HepG2 (cell line): ENCODE results near the gene CCT3. TPM values are rescaled to one million over a fixed set of nuclear protein-coding genes. Genes with fewer than 3 reads are reported as not detected.

Source experiments
- ATAC-seq: fragments of 200-7000 bp; cut with Tn5 transposase; 3 replicates; pipeline ENCODE4 v1.9.1; 2020; ENCODE audit warnings: mild to moderate bottlenecking, moderate library complexity
- BruUV-seq: library from RNA; stranded (reverse); fragments of 400-500 nt; replicated peaks from 2 replicates; lab custom pipeline; 2021; lab: Mats Ljungman, UMichigan
- CTCF ChIA-PET: fragments of 300-600 bp; formaldehyde crosslinking; extraction: SDS; loops from one replicate; lab custom pipeline; 2021; ENCODE audit warnings: low total read pairs, inconsistent platforms, low intra/inter-chr PET ratio; lab: Yijun Ruan, JAX
- POLR2A ChIA-PET: fragments of 350-600 bp; sonication (Branson Sonifier 250); formaldehyde crosslinking; loops from one replicate; lab custom pipeline; 2020; ENCODE audit warnings: antibody characterized with exemption, inconsistent platforms; lab: Yijun Ruan, JAX
- DNase-seq: peaks from one replicate; pipeline ENCODE4 v3.0.0-alpha.2; 2015; ENCODE audit warnings: low spot score
- FAIRE-seq: peaks from 3 replicates; lab custom pipeline; 2011; peaks lifted over from hg19 to GRCh38; lab: Jason Lieb, UNC
- H2AFZ ChIP-seq: one replicate; pipeline ENCODE4 v1.6.1; 2011; ENCODE audit warnings: low read length, inconsistent platforms
- H3K27ac ChIP-seq: fragments of 300-600 bp; 3 replicates; pipeline ENCODE4 v1.8.0; 2011; ENCODE audit warnings: mixed run types, mild to moderate bottlenecking, mixed read lengths, low read length, inconsistent platforms; ENCODE audit not compliant: insufficient read depth; ENCODE audit errors: extremely low read length
- H3K27me3 ChIP-seq, 2 experiments: fragments of 200-600 bp in 1 of 2; 2 replicates in 1 of 2; 3 replicates in 1 of 2; pipeline versions ENCODE4 v1.6.0 to v1.8.0; 2011; ENCODE audit warnings: low read length in 2 of 2, mild to moderate bottlenecking in 2 of 2, moderate library complexity in 2 of 2, inconsistent platforms in 1 of 2; ENCODE audit not compliant: insufficient read depth in 2 of 2, control insufficient read depth in 1 of 2
- H3K36me3 ChIP-seq, 2 experiments: fragments of 200-600 bp in 1 of 2; replicated peaks in 1 of 2; 2 replicates in 1 of 2; 3 replicates in 1 of 2; pipeline versions ENCODE4 v1.5.1 to v1.8.0; 2011; ENCODE audit warnings: low read length in 2 of 2, inconsistent platforms in 1 of 2; ENCODE audit not compliant: insufficient read depth in 2 of 2, control insufficient read depth in 1 of 2
- H3K4me1 ChIP-seq: 2 replicates; pipeline ENCODE4 v1.5.1; 2012; ENCODE audit warnings: low read length, inconsistent platforms; ENCODE audit not compliant: insufficient read depth
- H3K4me2 ChIP-seq: 2 replicates; pipeline ENCODE4 v1.6.0; 2011; ENCODE audit warnings: low read depth, low read length, inconsistent platforms
- H3K4me3 ChIP-seq, 3 experiments: fragments of 200-600 bp in 1 of 3; sonication (generic), shearing (Covaris generic) in 1 of 3; replicated peaks in 1 of 3; 2 replicates each; pipeline ENCODE4 v1.5.1; 2011 to 2016; ENCODE audit warnings: low read length in 3 of 3, inconsistent platforms in 2 of 3, low read depth in 2 of 3, mild to moderate bottlenecking in 2 of 3, control low read depth in 1 of 3, mixed read lengths in 1 of 3; ENCODE audit not compliant: insufficient read depth in 1 of 3
- H3K79me2 ChIP-seq: one replicate; pipeline ENCODE4 v1.6.1; 2011; ENCODE audit warnings: low read length, inconsistent platforms; ENCODE audit not compliant: insufficient read depth
- H3K9ac ChIP-seq: 2 replicates; pipeline ENCODE4 v1.6.0; 2011; ENCODE audit warnings: mild to moderate bottlenecking, low read depth, low read length, inconsistent platforms; ENCODE audit not compliant: insufficient read depth
- H3K9me3 ChIP-seq: 2 replicates; pipeline ENCODE4 v1.5.1; 2012; ENCODE audit warnings: mild to moderate bottlenecking, low read length
- H4K20me1 ChIP-seq: 2 replicates; pipeline ENCODE4 v1.6.0; 2011; ENCODE audit warnings: inconsistent platforms, mild to moderate bottlenecking, low read length, moderate library complexity; ENCODE audit not compliant: insufficient read depth
- E2F2 ChIP-seq: sonication (generic); formaldehyde crosslinking; IDR thresholded peaks from 2 replicates; pipeline ENCODE4 v1.4.0; 2020; ENCODE audit warnings: missing genetic modification reagents, borderline replicate concordance
- HNF1A ChIP-seq, 2 experiments: sonication (generic) in 1 of 2; formaldehyde crosslinking in 1 of 2; IDR thresholded peaks; 2 replicates each; pipeline versions ENCODE4 v1.4.0 to v1.6.1; 2016 to 2020; ENCODE audit warnings: borderline replicate concordance in 1 of 2, low read depth in 1 of 2, mild to moderate bottlenecking in 1 of 2, missing genetic modification reagents in 1 of 2
- MLX ChIP-seq: IDR thresholded peaks from 2 replicates; pipeline ENCODE4 v1.6.1; 2016
- NFYB ChIP-seq: sonication (generic); formaldehyde crosslinking; IDR thresholded peaks from 2 replicates; pipeline ENCODE4 v1.4.0; 2020; ENCODE audit warnings: missing genetic modification reagents
- NR1H2 ChIP-seq: sonication (generic); formaldehyde crosslinking; IDR thresholded peaks from 2 replicates; pipeline ENCODE4 v1.8.1; 2022; ENCODE audit warnings: low read depth, missing genetic modification reagents, borderline replicate concordance
- NR2F6 ChIP-seq, 2 experiments: IDR thresholded peaks; 2 replicates each; pipeline ENCODE4 v1.6.1; 2016; ENCODE audit warnings: antibody characterized with exemption in 1 of 2, mild to moderate bottlenecking in 1 of 2
- PHF21A ChIP-seq: sonication (generic); formaldehyde crosslinking; IDR thresholded peaks from 2 replicates; pipeline ENCODE4 v1.5.0; 2020; ENCODE audit warnings: mild to moderate bottlenecking, missing genetic modification reagents
- POLR2A ChIP-seq, 2 experiments: IDR thresholded peaks; 2 replicates each; pipeline ENCODE4 v1.6.1; 2011; ENCODE audit warnings: low read depth in 2 of 2, low read length in 2 of 2, mild to moderate bottlenecking in 1 of 2, moderate library complexity in 1 of 2; ENCODE audit not compliant: insufficient read depth in 1 of 2
- SP5 ChIP-seq: IDR thresholded peaks from 2 replicates; pipeline ENCODE4 v1.6.1; 2016; ENCODE audit warnings: low read depth, borderline replicate concordance
- TCF7L2 ChIP-seq: IDR thresholded peaks from 2 replicates; pipeline ENCODE4 v1.6.1; 2011; ENCODE audit warnings: mild to moderate bottlenecking, low read depth, low read length, moderate library complexity
- TFAP4 ChIP-seq: sonication (generic); IDR thresholded peaks from 2 replicates; pipeline ENCODE4 v1.6.1; 2016; ENCODE audit warnings: low read depth, borderline replicate concordance
- ZNF34 ChIP-seq: sonication (generic); formaldehyde crosslinking; IDR thresholded peaks from 2 replicates; pipeline ENCODE4 v1.4.0; 2020; ENCODE audit warnings: mild to moderate bottlenecking, missing genetic modification reagents, borderline replicate concordance
- ZNF644 ChIP-seq: IDR thresholded peaks from 2 replicates; pipeline ENCODE4 v1.6.1; 2016; ENCODE audit warnings: low read depth
- ZNF768 ChIP-seq: sonication (generic); formaldehyde crosslinking; IDR thresholded peaks from 2 replicates; pipeline ENCODE4 v1.4.0; 2020; ENCODE audit warnings: missing genetic modification reagents
- ZSCAN25 ChIP-seq: sonication (generic); formaldehyde crosslinking; IDR thresholded peaks from 2 replicates; pipeline ENCODE4 v1.8.0; 2022; ENCODE audit warnings: mild to moderate bottlenecking, missing genetic modification reagents
- in situ Hi-C: cut with HindIII; loops from 2 replicates; pipeline ENCODE4 v1.10.0; 2017; ENCODE audit warnings: low pct_unique_long_range_greater_than_20kb; ENCODE audit not compliant: extremely low pct_ligation_motif_present
- intact Hi-C: fragments of 100-400 bp; cut with micrococcal nuclease; formaldehyde crosslinking; loops from one replicate; pipeline ENCODE4 v1.10.0; 2022; ENCODE audit not compliant: unreplicated experiment
- polyA plus RNA-seq, 8 experiments: library from polyadenylated mRNA; depleted of rRNA in 3 of 8; stranded (reverse) in 7 of 8; unstranded in 1 of 8; fragments of >200 nt; fragmentation: Illumina TruSeq in 4 of 8; extraction: Trizol in 4 of 8; gene quantifications; 2 replicates each; pipeline versions ENCODE4 v1.2.1 to v1.2.3, GENCODE V29; 2011 to 2016; ENCODE audit warnings: low read depth in 4 of 8, missing spikeins in 1 of 8, mixed read lengths in 1 of 8; ENCODE audit not compliant: insufficient read depth in 1 of 8
- total RNA-seq, 5 experiments: library from RNA; depleted of rRNA; stranded (reverse); fragments of >200 nt; fragmentation: Illumina TruSeq; extraction: Trizol; gene quantifications; 2 replicates each; pipeline ENCODE4 v1.2.3, GENCODE V29; 2016; ENCODE audit warnings: low read depth in 1 of 5

The CCT3 gene
- total and polyA plus RNA-seq, 2 of the 13 experiments (the other 11 are each of a cell fraction or from before 2014, with no cell fraction given): 319 to 615 TPM

- TF ChIP-seq PHF21A: 0 out of 2 replicates have a peak, but pooled peaks have one; percentile 16
- no peak for TF ChIP-seq E2F2 (CRISPR knock-in tag)
Observed at GRCh38 chr1:156366378-156367166, 28.5 kb upstream of the CCT3 start (continued).

- Histone ChIP-seq H3K27me3 (no peaks in the 10 kb centered on the region; a peak in 1 of 5 replicates), H3K79me2 (peaks cover 19% of the 10 kb centered on the region), H3K27ac (peak overlapping the region; percentile 98), H3K9me3 (no peaks in the 10 kb centered on the region), H3K4me2 (peak overlapping the region; percentile 98), H4K20me1 (no peaks in the 10 kb centered on the region), H2AFZ (no peak overlapping the region), H3K36me3 (no peaks in the 10 kb centered on the region), H3K4me3 (peak overlapping the region in 1 of 3 experiments; percentile 90; a peak in 2 of 6 replicates), H3K4me1 (peaks cover 61% of the 10 kb centered on the region), H3K9ac (no peak overlapping the region)
- no TSS peak for BruUV-seq
- ChIA-PET POLR2A (interaction anchor here (0.9 to 8.5 kb wide), 4 partner anchors 16 to 92 kb away, joined by 3 to 189 read pairs (median 7); partner anchors contain the start of genes CCT3 and TSACC), CTCF (no interaction called here)
- FAIRE-seq (peak; percentile 79), DNase-seq (no peak), ATAC-seq (peak; percentile 41)
- intact Hi-C loops (no loop called here), in situ Hi-C loops (no loop called here)
- TF ChIP-seq TCF7L2 (no peak), NR2F6 (IDR thresholded peaks at IDR 0.05) (peak; percentile 8; the same call in 1 of the 2 replicates), NR2F6 (CRISPR knock-in tag; IDR thresholded peaks at IDR 0.05) (no peak), MLX (CRISPR knock-in tag) (no peak), SP5 (CRISPR knock-in tag) (0 out of 2 replicates have a peak, but pooled peaks have one; percentile 23), POLR2A (IDR thresholded peaks at IDR 0.05; ENCODE audit: insufficient read depth in 1 of 2, low read depth in 2 of 2, low read length in 2 of 2) (peak; percentile 29 to 43; a peak in 1 of 4 replicates), ZNF34 (CRISPR knock-in tag) (no peak), TFAP4 (peak; percentile 73; the same call in 1 of the 2 replicates), ZNF644 (CRISPR knock-in tag) (peak; percentile 46; the same call in 1 of the 2 replicates), ZNF768 (CRISPR knock-in tag) (no peak), NFYB (CRISPR knock-in tag) (peak; percentile 27; the same call in 1 of the 2 replicates), NR1H2 (CRISPR knock-in tag) (no peak), ZSCAN25 (CRISPR knock-in tag) (0 out of 2 replicates have a peak, but pooled peaks have one; percentile 9), HNF1A (IDR thresholded peaks at IDR 0.05; ENCODE audit: low read depth) (peak; percentile 60; the same call in 1 of the 2 replicates), HNF1A (CRISPR knock-in tag; IDR thresholded peaks at IDR 0.05; ENCODE audit: borderline replicate concordance) (0 out of 2 replicates have a peak, but pooled peaks have one; percentile 16)
Observed at GRCh38 chr1:156365754-156366153, 27.7 kb upstream of the CCT3 start.
